Mesendoderm (in vitro differentiated cells): ENCODE measurements around the gene ADGRF3.
"Not testable (repeated sequence)": the region's sequence is repeated elsewhere in the genome, so short reads cannot be mapped to it uniquely, and the experiment has no call there.

Source experiments
- DNase-seq: peaks from one replicate; pipeline ENCODE4 v3.0.0; 2013
- H2AK5ac ChIP-seq: 2 replicates; pipeline ENCODE4 v1.6.1; 2013; ENCODE audit warnings: low read length, inconsistent platforms
- H2BK120ac ChIP-seq: 2 replicates; pipeline ENCODE4 v1.6.1; 2013; ENCODE audit warnings: low read depth, mild to moderate bottlenecking, low read length, moderate library complexity, mixed read lengths
- H2BK15ac ChIP-seq: replicated peaks from 2 replicates; pipeline ENCODE4 v1.6.1; 2013; ENCODE audit warnings: low read depth, mild to moderate bottlenecking, moderate library complexity
- H2BK5ac ChIP-seq: 2 replicates; pipeline ENCODE4 v1.6.1; 2013; ENCODE audit warnings: low read length, inconsistent platforms
- H3K18ac ChIP-seq: 2 replicates; pipeline ENCODE4 v1.6.1; 2013; ENCODE audit warnings: mild to moderate bottlenecking, low read length, mixed read lengths
- H3K23ac ChIP-seq: one replicate; pipeline ENCODE4 v1.6.1; 2013; ENCODE audit warnings: low read length
- H3K27ac ChIP-seq: 2 replicates; pipeline ENCODE4 v1.5.1; 2013; ENCODE audit warnings: low read depth, mild to moderate bottlenecking, inconsistent platforms, low read length, moderate library complexity
- H3K27me3 ChIP-seq: 2 replicates; pipeline ENCODE4 v1.6.1; 2013; ENCODE audit warnings: low read length, control low read depth, mild to moderate bottlenecking, inconsistent platforms; ENCODE audit not compliant: insufficient read depth, poor library complexity
- H3K36me3 ChIP-seq: 2 replicates; pipeline ENCODE4 v1.6.1; 2013; ENCODE audit warnings: low read length, inconsistent platforms; ENCODE audit not compliant: control insufficient read depth, insufficient read depth
- H3K4ac ChIP-seq: one replicate; pipeline ENCODE4 v1.6.1; 2013; ENCODE audit warnings: low read depth, mild to moderate bottlenecking, low read length, moderate library complexity
- H3K4me1 ChIP-seq: 2 replicates; pipeline ENCODE4 v1.6.1; 2013; ENCODE audit warnings: low read depth, low read length, inconsistent platforms; ENCODE audit not compliant: control insufficient read depth
- H3K4me2 ChIP-seq: 2 replicates; pipeline ENCODE4 v1.6.1; 2013; ENCODE audit warnings: low read length
- H3K4me3 ChIP-seq: 2 replicates; pipeline ENCODE4 v1.5.1; 2013; ENCODE audit warnings: mild to moderate bottlenecking, low read length
- H3K56ac ChIP-seq: one replicate; pipeline ENCODE4 v1.6.1; 2013; ENCODE audit warnings: low read length
- H3K79me1 ChIP-seq: 2 replicates; pipeline ENCODE4 v1.6.1; 2013; ENCODE audit warnings: low read length, inconsistent platforms
- H3K79me2 ChIP-seq: 2 replicates; pipeline ENCODE4 v1.6.1; 2013; ENCODE audit warnings: mild to moderate bottlenecking, low read length; ENCODE audit not compliant: control insufficient read depth, insufficient read depth
- H3K9ac ChIP-seq: 2 replicates; pipeline ENCODE4 v1.6.1; 2013; ENCODE audit warnings: low read length, inconsistent platforms
- H4K5ac ChIP-seq: one replicate; pipeline ENCODE4 v1.6.1; 2013; ENCODE audit warnings: low read length
- H4K8ac ChIP-seq: one replicate; pipeline ENCODE4 v1.6.1; 2013; ENCODE audit warnings: low read depth, mild to moderate bottlenecking, control low read depth, low read length, moderate library complexity
- WGBS: extraction: QIAGEN DNeasy Blood & Tissue Kit; methylation state at CpG from one replicate; pipeline ENCODE4 v1.1.7; 2013; ENCODE audit warnings: low lambda C conversion rate, missing lambda C conversion rate; ENCODE audit not compliant: insufficient coverage; ENCODE audit errors: extremely low coverage; 5-methylcytosine and 5-hydroxymethylcytosine counted together

Gene ADGRF3

DNA sequence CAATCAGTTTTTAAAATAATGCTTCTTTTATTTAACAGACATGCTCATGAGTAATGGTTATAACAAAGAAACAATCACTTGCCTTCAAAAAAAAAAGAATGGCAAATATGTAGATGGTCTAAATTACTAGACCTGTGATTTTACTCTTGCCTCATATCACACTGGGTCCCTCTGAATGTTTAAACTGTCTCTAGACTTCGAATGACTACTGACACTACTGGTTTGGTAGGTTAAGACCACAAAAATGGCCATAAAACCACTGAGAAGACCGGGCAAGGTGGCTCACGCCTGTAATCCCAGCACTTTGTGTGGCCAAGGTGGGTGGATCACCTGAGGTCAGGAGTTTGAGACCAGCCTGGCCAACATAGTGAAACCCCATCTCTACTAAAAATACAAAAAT is 5.8 kb downstream of the ADGRF3 start:
- Histone ChIP-seq H3K18ac (no peak overlapping the region), H3K4me1 (no peaks in the 10 kb centered on the region), H4K8ac (no peak overlapping the region), H3K79me1 (no peaks in the 10 kb centered on the region), H3K4ac (no peak overlapping the region), H3K4me2 (no peak overlapping the region), H4K5ac (no peak overlapping the region), H3K36me3 (no peaks in the 10 kb centered on the region), H2AK5ac (no peak overlapping the region), H3K9ac (no peak overlapping the region), H2BK15ac (peak overlapping the region; percentile 85), H3K27me3 (no peaks in the 10 kb centered on the region), H3K4me3 (no peak overlapping the region), H3K56ac (peak overlapping the region; percentile 30), H3K23ac (no peak overlapping the region), H2BK120ac (no peak overlapping the region), H2BK5ac (no peak overlapping the region), H3K27ac (no peak overlapping the region), H3K79me2 (no peaks in the 10 kb centered on the region)
- DNase-seq: no peak
- no CpG with 5 or more reads among the region's 3 CpGs for WGBS

DNA sequence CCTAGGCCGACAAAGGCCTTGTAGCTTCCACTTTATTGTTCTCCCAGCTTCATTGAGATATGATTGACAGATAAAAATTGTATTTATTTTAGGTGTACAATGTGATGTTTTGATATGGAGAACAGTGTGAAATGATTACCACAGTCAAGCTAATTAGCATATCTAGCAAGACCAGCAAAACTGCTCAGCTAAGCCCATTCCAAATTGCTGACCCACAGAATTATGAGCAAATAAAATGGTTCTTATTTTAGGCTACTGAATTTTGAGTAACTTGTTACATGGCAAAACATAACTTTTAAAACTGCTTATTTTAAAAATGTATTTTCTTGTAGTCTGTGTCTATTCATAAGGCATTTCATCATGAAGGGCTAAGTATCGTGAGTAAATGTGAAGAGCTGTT is 9.3 kb downstream of the ADGRF3 start:
- H2BK120ac ChIP-seq: no peak overlapping the region
- H3K4me2 ChIP-seq: no peak overlapping the region
- no peak overlapping the region for H3K9ac ChIP-seq
- no peaks in the 10 kb centered on the region for H3K27me3 ChIP-seq
- no peak overlapping the region for H2BK5ac ChIP-seq
- H3K4me1 ChIP-seq: no peaks in the 10 kb centered on the region
- no peak overlapping the region for H4K5ac ChIP-seq
- H3K4ac ChIP-seq: no peak overlapping the region
- no peak overlapping the region for H3K56ac ChIP-seq
- DNase-seq: no peak
- no peaks in the 10 kb centered on the region for H3K79me2 ChIP-seq
- H3K79me1 ChIP-seq: no peaks in the 10 kb centered on the region
- H3K27ac ChIP-seq: no peak overlapping the region
- H4K8ac ChIP-seq: no peak overlapping the region
- H3K23ac ChIP-seq: no peak overlapping the region
- no CpG with 5 or more reads among the region's 2 CpGs for WGBS
- H3K18ac ChIP-seq: no peak overlapping the region
- H2AK5ac ChIP-seq: no peak overlapping the region
- H3K4me3 ChIP-seq: no peak overlapping the region
- no peak overlapping the region for H2BK15ac ChIP-seq
- no peaks in the 10 kb centered on the region for H3K36me3 ChIP-seq

DNA sequence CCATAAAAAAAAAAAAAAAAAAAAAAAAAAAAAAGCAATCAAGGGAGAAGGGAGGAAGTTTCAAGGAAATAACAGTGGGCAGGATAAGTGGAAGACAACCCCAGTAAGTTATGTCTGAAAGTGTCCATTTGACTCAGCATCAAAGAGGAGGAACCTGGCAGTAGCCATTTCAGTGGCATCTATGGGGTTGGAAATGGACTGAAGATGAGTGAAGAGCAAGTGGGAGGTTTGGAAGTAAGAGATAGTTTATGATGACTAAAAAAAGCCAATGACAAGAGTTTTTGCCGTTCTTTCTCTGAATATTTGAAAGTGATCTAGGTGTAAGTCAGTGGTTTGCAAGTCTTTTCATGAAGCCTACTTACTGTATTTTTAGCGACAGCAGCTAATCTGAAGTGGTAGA is 9.9 kb downstream of the ADGRF3 start:
- no peaks in the 10 kb centered on the region for H3K27me3 ChIP-seq
- H3K27ac ChIP-seq: no peak overlapping the region
- no peaks in the 10 kb centered on the region for H3K36me3 ChIP-seq
- H3K4me1 ChIP-seq: no peaks in the 10 kb centered on the region
- no CpG with 5 or more reads among the region's 2 CpGs for WGBS
- no peak overlapping the region for H3K23ac ChIP-seq
- DNase-seq: no peak
- no peak overlapping the region for H3K18ac ChIP-seq
- H3K56ac ChIP-seq: no peak overlapping the region
- H2AK5ac ChIP-seq: no peak overlapping the region
- H4K8ac ChIP-seq: no peak overlapping the region
- no peak overlapping the region for H3K4me3 ChIP-seq
- no peak overlapping the region for H2BK5ac ChIP-seq
- H2BK120ac ChIP-seq: no peak overlapping the region
- H3K9ac ChIP-seq: no peak overlapping the region
- H2BK15ac ChIP-seq: no peak overlapping the region
- no peak overlapping the region for H3K4me2 ChIP-seq
- H4K5ac ChIP-seq: no peak overlapping the region
- no peak overlapping the region for H3K4ac ChIP-seq
- H3K79me1 ChIP-seq: no peaks in the 10 kb centered on the region
- H3K79me2 ChIP-seq: no peaks in the 10 kb centered on the region

DNA sequence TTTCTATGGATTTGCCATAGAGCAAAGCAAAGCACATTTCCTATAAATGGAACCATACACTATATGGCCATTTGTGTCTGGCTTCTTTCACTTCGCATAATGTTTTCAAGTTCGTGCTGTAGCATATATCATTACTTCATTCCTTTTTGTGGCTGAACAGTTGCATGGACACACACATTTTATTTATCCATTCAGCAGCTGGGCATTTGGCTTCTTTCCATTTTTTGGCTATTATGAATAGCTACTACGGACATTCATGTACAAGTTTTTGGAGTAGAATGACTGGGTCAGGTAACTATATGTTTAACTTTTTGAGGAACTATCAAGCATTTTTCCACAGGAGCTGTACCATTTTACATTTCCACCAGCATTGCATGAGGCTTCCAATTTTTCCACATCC is 11.4 kb downstream of the ADGRF3 start:
- no peaks in the 10 kb centered on the region for H3K27me3 ChIP-seq
- H4K8ac ChIP-seq: no peak overlapping the region
- H3K23ac ChIP-seq: no peak overlapping the region
- H3K9ac ChIP-seq: no peak overlapping the region
- no CpG with 5 or more reads among the region's 3 CpGs for WGBS
- H3K4ac ChIP-seq: no peak overlapping the region
- no peaks in the 10 kb centered on the region for H3K79me1 ChIP-seq
- H3K79me2 ChIP-seq: no peaks in the 10 kb centered on the region
- H3K4me2 ChIP-seq: no peak overlapping the region
- H3K36me3 ChIP-seq: no peaks in the 10 kb centered on the region
- no peak overlapping the region for H3K18ac ChIP-seq
- H2BK5ac ChIP-seq: no peak overlapping the region
- H2BK15ac ChIP-seq: no peak overlapping the region
- no peaks in the 10 kb centered on the region for H3K4me1 ChIP-seq
- H3K27ac ChIP-seq: no peak overlapping the region
- no peak overlapping the region for H3K4me3 ChIP-seq
- no peak overlapping the region for H2BK120ac ChIP-seq
- H4K5ac ChIP-seq: no peak overlapping the region
- no peak overlapping the region for H2AK5ac ChIP-seq
- no peak for DNase-seq
- H3K56ac ChIP-seq: no peak overlapping the region

DNA sequence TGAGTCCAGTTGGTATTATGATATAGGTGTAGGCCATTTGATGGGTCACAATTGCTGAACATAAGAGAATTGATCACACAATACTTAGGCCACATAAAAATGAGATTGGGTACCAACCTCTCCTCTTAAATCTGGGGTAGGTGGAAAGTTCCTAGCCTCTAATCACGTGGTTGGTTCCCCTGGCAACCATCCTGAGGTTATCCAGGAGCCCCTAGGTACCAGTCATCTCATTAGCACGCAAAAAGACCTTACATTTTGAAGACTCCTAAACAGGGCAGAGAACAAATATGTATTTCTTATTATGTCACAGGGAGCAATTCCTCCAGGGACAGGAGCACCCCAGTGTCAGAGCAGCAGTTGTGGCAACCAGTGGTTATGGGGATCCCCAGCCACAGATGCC is 13.3 kb downstream of the ADGRF3 start:
- Histone ChIP-seq H3K36me3 (no peaks in the 10 kb centered on the region), H2BK5ac (no peak overlapping the region), H3K27ac (no peak overlapping the region), H3K79me1 (no peaks in the 10 kb centered on the region), H3K4me1 (no peaks in the 10 kb centered on the region), H3K4me2 (no peak overlapping the region), H3K56ac (no peak overlapping the region), H3K9ac (no peak overlapping the region), H3K4ac (no peak overlapping the region), H3K4me3 (no peak overlapping the region), H2BK15ac (no peak overlapping the region), H3K23ac (no peak overlapping the region), H4K8ac (no peak overlapping the region), H4K5ac (no peak overlapping the region), H2BK120ac (no peak overlapping the region), H3K79me2 (no peaks in the 10 kb centered on the region), H3K18ac (no peak overlapping the region), H3K27me3 (no peaks in the 10 kb centered on the region), H2AK5ac (no peak overlapping the region)
- DNase-seq: peak; percentile 54
- no CpG with 5 or more reads among the region's 2 CpGs for WGBS

DNA sequence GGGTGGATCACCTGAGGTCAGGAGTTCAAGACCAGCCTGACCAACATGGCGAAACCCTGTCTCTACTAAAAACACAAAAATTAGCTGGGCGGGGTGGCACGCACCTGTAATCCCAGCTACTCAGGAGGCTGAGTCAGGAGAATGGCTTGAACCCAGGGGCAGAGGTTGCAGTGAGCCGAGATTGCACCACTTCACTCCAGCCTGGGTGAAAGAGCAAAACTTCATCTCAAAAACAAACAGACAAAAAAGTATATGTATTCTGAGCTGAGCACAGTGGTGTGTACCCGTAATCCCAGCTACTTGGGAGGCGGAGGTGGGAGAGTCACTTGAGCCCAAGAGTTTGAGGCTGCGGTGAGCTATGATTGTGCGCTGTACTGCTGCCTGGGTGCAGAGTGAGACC is 15.3 kb downstream of the ADGRF3 start:
- H3K36me3 ChIP-seq, H3K27me3 ChIP-seq, H3K56ac ChIP-seq, H2BK120ac ChIP-seq, H3K18ac ChIP-seq, H4K5ac ChIP-seq, H4K8ac ChIP-seq, DNase-seq, H2AK5ac ChIP-seq, H3K4me2 ChIP-seq, H3K23ac ChIP-seq, H2BK5ac ChIP-seq, H3K4me3 ChIP-seq, H3K27ac ChIP-seq, H3K9ac ChIP-seq, H2BK15ac ChIP-seq, H3K79me2 ChIP-seq, H3K4me1 ChIP-seq, H3K4ac ChIP-seq, H3K79me1 ChIP-seq: not testable (repeated sequence)
- WGBS: no CpG with 5 or more reads among the region's 8 CpGs
